Naive thymus-derived CD4-positive, alpha-beta T cell (primary cell): Measurements from ENCODE around the gene ALDOA. TPM values are rescaled to one million over a fixed set of nuclear protein-coding genes. Genes with fewer than 3 reads are reported as not detected.
A peak's percentile ranks its signal among the peaks of the same experiment; 100 is the strongest.

Experiments used
- ATAC-seq: fragments of 150-1000 bp; cut with Tn5 transposase; 2 replicates; pipeline ENCODE4 v1.10.0; 2021; ENCODE audit warnings: mild to moderate bottlenecking, moderate library complexity
- CTCF ChIA-PET: fragments of 350-600 bp; sonication (Branson Sonifier 250); formaldehyde crosslinking; loops from one replicate; lab custom pipeline; 2021; ENCODE audit warnings: antibody characterized with exemption; lab: Charles Lee
- POLR2A ChIA-PET: fragments of 350-600 bp; sonication (Branson Sonifier 250); formaldehyde crosslinking; loops from one replicate; lab custom pipeline; 2021; ENCODE audit warnings: antibody characterized with exemption, inconsistent platforms; lab: Charles Lee
- DNase-seq, 9 donors: peaks; one replicate each; pipeline versions ENCODE4 v3.0.0 to v3.0.0-alpha.2; 2020 to 2022; ENCODE audit warnings: mixed read lengths in 1 of 9
- H3K27ac ChIP-seq: one replicate; pipeline ENCODE4 v1.7.0; 2013; ENCODE audit warnings: mild to moderate bottlenecking, low read depth, low read length, moderate library complexity
- H3K27me3 ChIP-seq, 2 donors: one replicate each; pipeline ENCODE4 v1.7.0; 2013; ENCODE audit warnings: low read length in 2 of 2, mild to moderate bottlenecking in 2 of 2, moderate library complexity in 2 of 2; ENCODE audit not compliant: control insufficient read depth in 2 of 2, insufficient read depth in 2 of 2
- H3K36me3 ChIP-seq, 3 experiments: 1 replicate in 2 of 3; 2 replicates in 1 of 3; pipeline ENCODE4 v1.7.0; 2013; ENCODE audit warnings: low read length in 3 of 3, mild to moderate bottlenecking in 3 of 3, moderate library complexity in 1 of 3; ENCODE audit not compliant: insufficient read depth in 3 of 3, control insufficient read depth in 2 of 3
- H3K4me1 ChIP-seq, 2 donors: one replicate each; pipeline ENCODE4 v1.7.0; 2013; ENCODE audit warnings: low read length in 2 of 2, mild to moderate bottlenecking in 2 of 2, moderate library complexity in 1 of 2; ENCODE audit not compliant: control insufficient read depth in 2 of 2, insufficient read depth in 2 of 2
- H3K4me3 ChIP-seq: 2 replicates; pipeline ENCODE4 v1.7.0; 2013; ENCODE audit warnings: mild to moderate bottlenecking, low read length
- H3K9me3 ChIP-seq, 3 experiments: 1 replicate in 2 of 3; 2 replicates in 1 of 3; pipeline ENCODE4 v1.7.0; 2013; ENCODE audit warnings: low read length in 3 of 3; ENCODE audit not compliant: control insufficient read depth in 2 of 3
- H3K27ac Mint-ChIP-seq, 9 donors: one replicate each; pipeline ENCODE4 v1.8.0; 2020 to 2022; ENCODE audit warnings: mixed read lengths in 9 of 9, mild to moderate bottlenecking in 8 of 9, moderate library complexity in 5 of 9, inconsistent platforms in 2 of 9
- H3K27me3 Mint-ChIP-seq, 5 donors: one replicate each; pipeline ENCODE4 v1.8.0; 2021 to 2022; ENCODE audit warnings: mixed read lengths in 5 of 5, mild to moderate bottlenecking in 1 of 5
- H3K36me3 Mint-ChIP-seq, 5 donors: one replicate each; pipeline ENCODE4 v1.8.0; 2020 to 2022; ENCODE audit warnings: mixed read lengths in 5 of 5, mild to moderate bottlenecking in 3 of 5, inconsistent platforms in 1 of 5
- H3K4me1 Mint-ChIP-seq, 7 donors: one replicate each; pipeline ENCODE4 v1.8.0; 2020 to 2022; ENCODE audit warnings: mixed read lengths in 7 of 7, mild to moderate bottlenecking in 3 of 7, inconsistent platforms in 1 of 7
- H3K4me3 Mint-ChIP-seq, 10 donors: one replicate each; pipeline ENCODE4 v1.8.0; 2020 to 2022; ENCODE audit warnings: mild to moderate bottlenecking in 10 of 10, mixed read lengths in 10 of 10, moderate library complexity in 6 of 10, inconsistent platforms in 2 of 10
- H3K9me3 Mint-ChIP-seq, 11 donors: one replicate each; pipeline ENCODE4 v1.8.0; 2020 to 2022; ENCODE audit warnings: mixed read lengths in 11 of 11, mild to moderate bottlenecking in 4 of 11, inconsistent platforms in 1 of 11, moderate library complexity in 1 of 11
- intact Hi-C, 2 donors: fragments of 100-400 bp; cut with micrococcal nuclease; formaldehyde crosslinking; loops; one replicate each; pipeline ENCODE4 v1.15.1; 2023
- polyA plus RNA-seq, 2 donors: library from polyadenylated mRNA; unstranded; fragments of 300-500 nt; fragmentation: Illumina TruSeq; gene quantifications; one replicate each; pipeline ENCODE4 v1.2.3, GENCODE V29; 2021
- total RNA-seq, 6 experiments: library from RNA in 5 of 6; stranded (reverse) in 5 of 6; gene quantifications; 1 replicate in 5 of 6; 2 replicates in 1 of 6; pipeline ENCODE4 v1.2.3 and lab custom pipeline; 2021 to 2026

The ALDOA gene
- total and polyA plus RNA-seq, 7 experiments from 2014 or later, result 356 to 1,619 (median 627) TPM

DNA sequence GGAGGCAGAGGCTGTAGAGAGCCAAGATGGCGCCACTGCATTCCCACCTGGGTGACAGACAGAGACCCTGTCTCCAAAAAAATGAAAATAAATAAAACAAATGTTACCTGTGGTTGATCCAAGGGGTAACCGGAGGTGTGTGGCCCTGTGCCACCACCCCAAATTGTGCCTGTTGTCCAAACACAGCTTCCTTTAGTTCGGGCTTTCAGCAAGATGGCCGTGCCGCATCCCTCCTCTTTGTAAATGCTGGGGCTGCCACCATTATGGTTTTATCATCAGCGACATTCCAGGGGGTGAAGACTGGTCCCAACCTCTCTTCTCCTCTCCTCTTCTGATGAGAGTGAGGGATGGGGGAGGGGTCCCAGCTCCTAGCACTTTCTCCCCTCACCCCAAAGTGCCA is 42.7 kb upstream of the ALDOA start, which contains the start of gene C16orf92:
Gene C16orf92 (plus strand): TSS at position 312 of the 400 bp plus-strand sequence. CDS start 143 bp downstream, outside the sequence.
- Histone ChIP-seq H3K36me3 (no peaks in the 10 kb centered on the region), H3K4me1 (peaks cover 8% of the 10 kb centered on the region in 2 donors), H3K27ac (no peak within 1 kb of the TSS), H3K27me3 (no peaks in the 10 kb centered on the region), H3K9me3 (no peaks in the 10 kb centered on the region), H3K4me3 (no peak within 1 kb of the TSS)
- intact Hi-C loops, result loop anchor here in 1 of 2 donors (5.0 kb wide), 1 partner anchor 206 kb away; the partner anchor contains the start of gene PAGR1
- Mint-ChIP-seq H3K4me1 (peaks cover 5 to 17% (median 10%) of the 10 kb centered on the region in 7 donors), H3K36me3 (no peaks in the 10 kb centered on the region), H3K4me3 (no peak within 1 kb of the TSS), H3K9me3 (peaks cover 0 to 3% (median 0%) of the 10 kb centered on the region in 11 donors), H3K27me3 (peaks cover 10 to 35% (median 14%) of the 10 kb centered on the region in 5 donors), H3K27ac (peak within 1 kb of the TSS in 1 of 9 donors; percentile 31)
- ATAC-seq, result no peak
- ChIA-PET CTCF (interaction anchor here (0.8 to 1.2 kb wide), 3 partner anchors 10 to 332 kb away, joined by 3 read pairs; no protein-coding TSS in a partner anchor), POLR2A (interaction anchor here (1.5 kb wide), 1 partner anchor 196 kb away, joined by 3 read pairs; no protein-coding TSS in a partner anchor)
- DNase-seq, result no peak

DNA sequence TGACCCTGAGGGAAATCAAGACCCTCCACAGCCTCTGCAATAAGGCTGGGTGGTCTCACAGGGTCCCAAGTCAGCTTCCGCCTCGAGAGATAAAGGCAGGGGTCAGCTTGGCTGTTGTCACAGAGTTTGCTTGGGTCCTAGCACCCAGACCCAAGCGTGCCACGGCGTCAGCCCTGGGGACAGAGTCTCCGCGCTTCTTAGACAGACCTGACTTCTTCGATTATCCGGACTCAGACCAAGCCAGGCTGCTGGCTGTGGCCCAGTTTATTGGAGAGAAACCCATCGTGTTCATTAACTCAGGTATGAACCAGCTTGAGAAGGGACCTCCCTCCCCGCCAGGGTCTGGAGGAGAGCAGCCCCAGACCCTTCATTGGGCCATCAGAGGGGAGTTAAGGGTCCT is 42.0 kb upstream of the ALDOA start:
- H3K9me3 Mint-ChIP-seq, result peaks cover 0 to 3% (median 0%) of the 10 kb centered on the region in 11 donors
- Histone ChIP-seq H3K27me3 (no peaks in the 10 kb centered on the region), H3K27ac (no peak overlapping the region), H3K9me3 (no peaks in the 10 kb centered on the region), H3K4me1 (peaks cover 8% of the 10 kb centered on the region in 2 donors), H3K4me3 (no peak overlapping the region), H3K36me3 (no peaks in the 10 kb centered on the region)
- H3K36me3 Mint-ChIP-seq, result no peaks in the 10 kb centered on the region
- POLR2A ChIA-PET, result no interaction called here
- ATAC-seq, result no peak
- H3K27me3 Mint-ChIP-seq, result peaks cover 14 to 39% (median 17%) of the 10 kb centered on the region in 5 donors
- intact Hi-C loops, result loop anchor here in 1 of 2 donors (5.0 kb wide), 1 partner anchor 206 kb away; the partner anchor contains the start of gene PAGR1
- no peak for DNase-seq
- peak overlapping the region in 1 of 9 donors; percentile 31 for H3K27ac Mint-ChIP-seq
- CTCF ChIA-PET, result interaction anchor here (0.8 to 1.2 kb wide), 3 partner anchors 9 to 215 kb away, joined by 3 read pairs; no protein-coding TSS in a partner anchor
- H3K4me1 Mint-ChIP-seq, result peaks cover 5 to 17% (median 10%) of the 10 kb centered on the region in 7 donors
- no peak overlapping the region for H3K4me3 Mint-ChIP-seq

DNA sequence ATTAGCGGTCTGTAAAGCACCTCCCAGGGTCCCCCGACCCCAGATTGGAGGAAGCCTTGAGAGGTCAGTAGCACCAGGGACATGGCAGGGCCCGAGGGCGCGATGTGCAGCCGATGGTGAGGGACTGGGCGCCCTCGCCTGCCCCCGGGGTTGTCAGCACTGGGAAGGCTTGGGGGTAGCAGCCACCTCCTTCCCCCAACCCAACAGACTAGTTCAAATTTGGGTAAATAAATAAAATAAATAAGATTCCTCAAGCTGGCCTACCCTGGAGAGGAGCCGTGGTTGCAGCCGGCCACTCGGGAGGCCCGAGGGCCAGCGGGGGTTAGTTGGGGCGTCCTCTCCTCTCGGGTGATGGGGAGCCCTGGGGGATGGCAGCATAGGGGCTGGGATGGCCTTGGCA is 41.1 kb upstream of the ALDOA start:
- ATAC-seq (no peak), DNase-seq (no peak)
- Histone ChIP-seq H3K27me3 (no peaks in the 10 kb centered on the region), H3K9me3 (no peaks in the 10 kb centered on the region), H3K27ac (no peak overlapping the region), H3K36me3 (no peaks in the 10 kb centered on the region), H3K4me3 (no peak overlapping the region), H3K4me1 (peaks cover 8% of the 10 kb centered on the region in 2 donors)
- H3K9me3 Mint-ChIP-seq, result peaks cover 0 to 3% (median 0%) of the 10 kb centered on the region in 11 donors
- peaks cover 5 to 17% (median 10%) of the 10 kb centered on the region in 7 donors for H3K4me1 Mint-ChIP-seq
- POLR2A ChIA-PET, result no interaction called here
- H3K4me3 Mint-ChIP-seq, result no peak overlapping the region
- no peak overlapping the region for H3K27ac Mint-ChIP-seq
- no peaks in the 10 kb centered on the region for H3K36me3 Mint-ChIP-seq
- H3K27me3 Mint-ChIP-seq, result peaks cover 19 to 41% (median 22%) of the 10 kb centered on the region in 5 donors
- CTCF ChIA-PET, result no interaction called here
- intact Hi-C loops, result loop anchor here in 1 of 2 donors (5.0 kb wide), 1 partner anchor 207 kb away; the partner anchor contains the start of gene PAGR1

DNA sequence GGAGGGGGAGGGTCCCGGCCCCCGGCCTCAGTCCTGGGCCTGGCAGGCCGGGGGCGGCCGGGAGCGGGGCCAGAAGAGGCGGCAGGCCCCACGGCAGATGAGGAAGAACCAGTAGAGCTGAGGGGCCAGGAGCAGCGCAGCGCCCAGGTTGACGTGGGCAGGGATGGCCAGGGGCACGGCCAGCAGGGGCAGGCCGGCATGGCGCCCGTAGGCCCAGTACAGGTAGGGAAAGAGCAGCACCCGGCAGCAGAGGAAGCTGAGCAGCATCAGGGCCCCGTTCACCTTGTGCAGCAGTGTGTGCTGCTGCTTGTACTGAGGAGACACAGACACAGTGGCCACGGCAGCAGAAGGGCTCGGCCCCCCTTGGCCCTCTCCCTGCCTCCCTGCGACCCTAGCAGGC is 40.4 kb upstream of the ALDOA start:
- Mint-ChIP-seq H3K4me1 (peaks cover 5 to 22% (median 12%) of the 10 kb centered on the region in 7 donors), H3K9me3 (peaks cover 0 to 3% (median 0%) of the 10 kb centered on the region in 11 donors), H3K27ac (no peak overlapping the region), H3K36me3 (no peaks in the 10 kb centered on the region), H3K4me3 (no peak overlapping the region), H3K27me3 (peaks cover 26 to 48% (median 29%) of the 10 kb centered on the region in 5 donors)
- ATAC-seq (no peak), DNase-seq (no peak)
- intact Hi-C loops, result no loop called here
- ChIA-PET CTCF (no interaction called here), POLR2A (no interaction called here)
- Histone ChIP-seq H3K27me3 (peaks cover 0 to 3% of the 10 kb centered on the region in 2 donors), H3K27ac (no peak overlapping the region), H3K9me3 (no peaks in the 10 kb centered on the region), H3K4me1 (peaks cover 8% of the 10 kb centered on the region in 2 donors), H3K4me3 (no peak overlapping the region), H3K36me3 (no peaks in the 10 kb centered on the region)

DNA sequence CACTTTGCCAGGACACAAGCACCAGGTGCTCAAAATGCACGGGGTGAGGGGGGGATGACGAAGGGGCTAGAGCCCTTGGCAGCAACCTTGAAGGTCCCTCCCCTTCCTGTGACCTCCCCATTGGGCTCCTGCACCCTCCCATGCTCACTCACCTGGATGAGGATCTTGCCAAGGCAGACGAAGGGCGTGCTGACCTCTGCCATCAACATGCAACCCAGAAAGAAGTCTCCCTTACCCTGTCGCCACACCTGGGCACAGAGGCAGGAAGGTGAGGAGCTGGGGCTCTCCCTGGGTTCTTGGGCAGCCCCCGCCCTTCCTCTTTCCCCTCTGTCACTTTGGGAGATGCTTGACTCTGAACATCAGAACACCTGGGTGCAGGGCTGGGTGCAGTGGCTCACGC is 40.0 kb upstream of the ALDOA start:
- peaks cover 8% of the 10 kb centered on the region in 2 donors for H3K4me1 ChIP-seq
- Mint-ChIP-seq H3K9me3 (peaks cover 0 to 3% (median 0%) of the 10 kb centered on the region in 11 donors), H3K27me3 (peaks cover 29 to 48% (median 31%) of the 10 kb centered on the region in 5 donors), H3K36me3 (no peaks in the 10 kb centered on the region), H3K4me1 (peaks cover 5 to 20% (median 12%) of the 10 kb centered on the region in 7 donors), H3K27ac (no peak overlapping the region), H3K4me3 (no peak overlapping the region)
- ATAC-seq, result no peak
- H3K4me3 ChIP-seq, result no peak overlapping the region
- H3K27ac ChIP-seq, result no peak overlapping the region
- POLR2A ChIA-PET, result no interaction called here
- H3K27me3 ChIP-seq, result peaks cover 3 to 5% of the 10 kb centered on the region in 2 donors
- no peaks in the 10 kb centered on the region for H3K9me3 ChIP-seq
- CTCF ChIA-PET, result no interaction called here
- intact Hi-C loops, result no loop called here
- no peaks in the 10 kb centered on the region for H3K36me3 ChIP-seq
- no peak for DNase-seq

DNA sequence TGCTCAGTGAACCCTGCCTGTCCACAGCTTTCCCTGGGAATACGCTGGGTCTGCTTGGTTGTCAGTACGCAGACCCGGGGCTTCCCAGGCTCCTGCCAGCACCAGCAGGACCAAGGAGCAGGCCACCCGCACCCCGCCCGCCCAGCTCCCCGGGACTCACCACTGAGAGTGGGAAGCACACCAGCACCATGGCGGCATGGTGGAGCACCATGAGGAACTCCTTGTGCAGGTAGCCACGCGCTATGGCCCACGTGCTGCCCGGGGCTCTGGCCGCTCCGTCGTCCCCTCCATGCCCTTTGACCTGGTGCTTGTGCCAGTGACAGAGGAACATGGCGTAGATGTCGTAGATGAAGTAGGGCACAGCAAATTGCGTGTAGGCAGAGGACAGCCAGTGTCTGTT is 39.1 kb upstream of the ALDOA start:
- H3K4me1 Mint-ChIP-seq, result peaks cover 0 to 11% (median 6%) of the 10 kb centered on the region in 7 donors
- no peaks in the 10 kb centered on the region for H3K9me3 Mint-ChIP-seq
- peaks cover 31 to 46% (median 32%) of the 10 kb centered on the region in 5 donors for H3K27me3 Mint-ChIP-seq
- H3K4me3 ChIP-seq, result no peak overlapping the region
- CTCF ChIA-PET, result interaction anchor here (0.6 kb wide), 1 partner anchor 785 kb away, joined by 3 read pairs; no protein-coding TSS in a partner anchor
- H3K36me3 Mint-ChIP-seq, result no peaks in the 10 kb centered on the region
- H3K9me3 ChIP-seq, result no peaks in the 10 kb centered on the region
- no peak overlapping the region for H3K27ac Mint-ChIP-seq
- intact Hi-C loops, result no loop called here
- no peak overlapping the region for H3K4me3 Mint-ChIP-seq
- peaks cover 4 to 10% of the 10 kb centered on the region in 2 donors for H3K27me3 ChIP-seq
- POLR2A ChIA-PET, result no interaction called here
- peaks cover 3 to 4% of the 10 kb centered on the region in 2 donors for H3K4me1 ChIP-seq
- no peaks in the 10 kb centered on the region for H3K36me3 ChIP-seq
- DNase-seq (no peak), ATAC-seq (no peak)
- no peak overlapping the region for H3K27ac ChIP-seq
